Astrocyte (in vitro differentiated cells and primary cell): ENCODE data around the gene PRADC1. TPM values are rescaled to one million over a fixed set of nuclear protein-coding genes. Genes with fewer than 3 reads are reported as not detected.

ENCODE experiments used
- DNase-seq: peaks from one replicate; pipeline ENCODE4 v3.0.0-alpha.2; 2010; ENCODE audit warnings: low read depth
- FAIRE-seq: peaks from 2 replicates; lab custom pipeline; 2011; peaks lifted over from hg19 to GRCh38; lab: Jason Lieb, UNC
- H2AFZ ChIP-seq: 2 replicates; pipeline ENCODE4 v1.6.0; 2012; ENCODE audit warnings: low read depth, low read length, inconsistent platforms
- H3K27ac ChIP-seq: 2 replicates; pipeline ENCODE4 v1.5.1; 2011; ENCODE audit warnings: low read depth, low read length, inconsistent platforms
- H3K27me3 ChIP-seq: 2 replicates; pipeline ENCODE4 v1.6.0; 2011; ENCODE audit warnings: low read length, inconsistent platforms; ENCODE audit not compliant: insufficient read depth
- H3K36me3 ChIP-seq: 2 replicates; pipeline ENCODE4 v1.5.1; 2011; ENCODE audit warnings: low read length, inconsistent platforms; ENCODE audit not compliant: insufficient read depth
- H3K4me1 ChIP-seq: 2 replicates; pipeline ENCODE4 v1.5.1; 2011; ENCODE audit warnings: low read length, inconsistent platforms; ENCODE audit not compliant: insufficient read depth
- H3K4me2 ChIP-seq: 2 replicates; pipeline ENCODE4 v1.6.0; 2012; ENCODE audit warnings: low read length, inconsistent platforms
- H3K4me3 ChIP-seq: 2 replicates; pipeline ENCODE4 v1.5.1; 2011; ENCODE audit warnings: low read depth, mild to moderate bottlenecking, low read length, inconsistent platforms; ENCODE audit not compliant: insufficient read depth
- H3K79me2 ChIP-seq: 2 replicates; pipeline ENCODE4 v1.6.0; 2012; ENCODE audit warnings: mild to moderate bottlenecking, low read length, inconsistent platforms; ENCODE audit not compliant: insufficient read depth
- H3K9ac ChIP-seq: 2 replicates; pipeline ENCODE4 v1.6.0; 2012; ENCODE audit warnings: mild to moderate bottlenecking, low read length, inconsistent platforms
- H3K9me3 ChIP-seq: 2 replicates; pipeline ENCODE4 v1.5.1; 2012; ENCODE audit warnings: low read depth, mild to moderate bottlenecking, low read length, inconsistent platforms; ENCODE audit not compliant: insufficient read depth
- H4K20me1 ChIP-seq: 2 replicates; pipeline ENCODE4 v1.6.0; 2012; ENCODE audit warnings: low read length, inconsistent platforms; ENCODE audit not compliant: insufficient read depth
- H3K27ac Mint-ChIP-seq: one replicate; pipeline ENCODE4 v1.8.0; 2021; ENCODE audit warnings: mild to moderate bottlenecking, mixed read lengths; ENCODE audit not compliant: unreplicated experiment
- H3K27me3 Mint-ChIP-seq: one replicate; pipeline ENCODE4 v1.8.0; 2021; ENCODE audit warnings: low read depth, mixed read lengths; ENCODE audit not compliant: unreplicated experiment
- H3K36me3 Mint-ChIP-seq: one replicate; pipeline ENCODE4 v1.8.0; 2021; ENCODE audit warnings: low read depth, mixed read lengths; ENCODE audit not compliant: unreplicated experiment
- H3K4me1 Mint-ChIP-seq: one replicate; pipeline ENCODE4 v1.8.0; 2021; ENCODE audit warnings: low read depth, mixed read lengths; ENCODE audit not compliant: unreplicated experiment
- H3K4me3 Mint-ChIP-seq: one replicate; pipeline ENCODE4 v1.8.0; 2021; ENCODE audit warnings: mild to moderate bottlenecking, moderate library complexity, mixed read lengths; ENCODE audit not compliant: unreplicated experiment
- H3K9me3 Mint-ChIP-seq: one replicate; pipeline ENCODE4 v1.8.0; 2021; ENCODE audit warnings: mild to moderate bottlenecking, mixed read lengths; ENCODE audit not compliant: unreplicated experiment
- CTCF ChIP-seq: IDR thresholded peaks from 2 replicates; pipeline ENCODE4 v1.5.1; 2011; ENCODE audit warnings: low read depth, mild to moderate bottlenecking, inconsistent platforms, low read length, moderate library complexity; ENCODE audit not compliant: insufficient read depth
- EZH2 ChIP-seq: IDR thresholded peaks from 2 replicates; pipeline ENCODE4 v1.6.1; 2012; ENCODE audit warnings: mild to moderate bottlenecking, low read length, inconsistent platforms; ENCODE audit not compliant: insufficient read depth
- total RNA-seq: library from RNA; stranded (reverse); gene quantifications from 2 replicates; pipeline ENCODE4 v1.2.1, GENCODE V29; 2021

Gene PRADC1
- total RNA-seq, 1 donor from 2014 or later = 13.1 TPM

DNA sequence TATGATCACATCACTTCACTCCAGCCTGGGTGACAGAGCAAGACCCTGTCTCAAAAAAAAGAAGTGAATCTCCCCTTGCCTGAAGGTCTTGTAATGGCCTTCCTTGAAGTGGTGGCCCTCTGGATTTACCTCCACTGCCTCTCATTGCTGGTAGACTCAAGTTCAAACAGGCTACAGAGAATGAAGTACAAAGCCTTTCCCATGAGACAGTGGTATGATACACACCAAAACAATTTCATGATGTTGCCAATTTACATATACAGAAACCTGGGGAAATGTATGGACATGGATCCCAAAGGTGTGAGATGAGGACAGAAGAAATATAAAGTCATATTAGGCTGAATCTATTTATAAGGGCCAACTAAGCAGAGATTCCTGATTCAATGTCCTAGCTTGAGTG lies 35.5 kb downstream of the PRADC1 start:
- Mint-ChIP-seq H3K4me3 (no peak overlapping the region), H3K36me3 (no peaks in the 10 kb centered on the region), H3K27me3 (peaks cover 41% of the 10 kb centered on the region), H3K27ac (no peak overlapping the region), H3K9me3 (peaks cover 2% of the 10 kb centered on the region), H3K4me1 (no peaks in the 10 kb centered on the region)
- Histone ChIP-seq H3K4me1 (no peaks in the 10 kb centered on the region), H4K20me1 (no peaks in the 10 kb centered on the region), H2AFZ (no peak overlapping the region), H3K9me3 (no peaks in the 10 kb centered on the region), H3K4me3 (no peak overlapping the region), H3K27ac (no peak overlapping the region), H3K79me2 (no peaks in the 10 kb centered on the region), H3K4me2 (no peak overlapping the region), H3K9ac (no peak overlapping the region), H3K36me3 (no peaks in the 10 kb centered on the region), H3K27me3 (peaks cover 40% of the 10 kb centered on the region)
- DNase-seq = no peak
- FAIRE-seq = no peak
- TF ChIP-seq EZH2 = no peak

DNA sequence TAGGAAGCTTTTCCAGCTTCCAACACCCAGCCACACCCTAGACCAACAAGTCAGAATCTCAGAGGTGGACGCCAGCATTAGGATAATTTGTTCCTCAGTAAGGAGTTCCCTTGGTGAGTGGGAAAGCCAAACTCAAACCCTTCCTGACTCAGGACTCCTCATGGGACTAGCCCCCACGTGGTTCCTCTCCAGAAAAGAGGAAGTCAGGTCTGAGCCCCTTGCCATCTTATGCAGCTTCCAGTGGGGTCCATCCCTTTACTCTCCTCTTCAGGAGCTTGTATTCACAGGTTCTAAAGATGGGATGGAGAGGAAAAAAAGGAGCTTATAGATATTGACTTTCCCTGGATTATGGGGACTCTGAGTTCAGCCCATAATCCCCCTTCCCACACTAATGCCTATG lies 45.5 kb downstream of the PRADC1 start:
- Histone ChIP-seq H3K4me3 (no peak overlapping the region), H3K79me2 (no peaks in the 10 kb centered on the region), H3K4me2 (no peak overlapping the region), H3K27ac (no peak overlapping the region), H2AFZ (no peak overlapping the region), H3K27me3 (peaks cover 33% of the 10 kb centered on the region), H3K9ac (no peak overlapping the region), H3K36me3 (no peaks in the 10 kb centered on the region), H4K20me1 (no peaks in the 10 kb centered on the region), H3K9me3 (no peaks in the 10 kb centered on the region), H3K4me1 (no peaks in the 10 kb centered on the region)
- no peak for TF ChIP-seq EZH2
- no peak for TF ChIP-seq CTCF
- FAIRE-seq (no peak), DNase-seq (no peak)
- Mint-ChIP-seq H3K4me3 (no peak overlapping the region), H3K4me1 (no peaks in the 10 kb centered on the region), H3K27me3 (peaks cover 59% of the 10 kb centered on the region), H3K36me3 (no peaks in the 10 kb centered on the region), H3K9me3 (peaks cover 4% of the 10 kb centered on the region), H3K27ac (no peak overlapping the region)

- H3K4me3 Mint-ChIP-seq = no peak overlapping the region
- H3K9ac ChIP-seq = no peak overlapping the region
- H3K4me1 ChIP-seq = no peaks in the 10 kb centered on the region
- no peaks in the 10 kb centered on the region for H4K20me1 ChIP-seq
- no peaks in the 10 kb centered on the region for H3K36me3 ChIP-seq
- TF ChIP-seq CTCF (no peak), EZH2 (no peak)
- peaks cover 31% of the 10 kb centered on the region for H3K27me3 ChIP-seq
- no peak for DNase-seq
- H3K9me3 Mint-ChIP-seq = peaks cover 4% of the 10 kb centered on the region
- no peaks in the 10 kb centered on the region for H3K79me2 ChIP-seq
- H2AFZ ChIP-seq = no peak overlapping the region
- no peaks in the 10 kb centered on the region for H3K4me1 Mint-ChIP-seq
- no peak overlapping the region for H3K4me2 ChIP-seq
- H3K4me3 ChIP-seq = no peak overlapping the region
- peaks cover 60% of the 10 kb centered on the region for H3K27me3 Mint-ChIP-seq
- H3K36me3 Mint-ChIP-seq = no peaks in the 10 kb centered on the region
- H3K27ac Mint-ChIP-seq = no peak overlapping the region
- FAIRE-seq = no peak
- no peaks in the 10 kb centered on the region for H3K9me3 ChIP-seq
- no peak overlapping the region for H3K27ac ChIP-seq
These were observed 47.1 kb downstream of the PRADC1 start for GRCh38 chr2:73185965-73186364.

Other genes with a start within 250 kb of the PRADC1 start
- gene SFXN5, start 161.5 kb downstream of the PRADC1 start, total RNA-seq = 14.9 and 15.9 TPM in 2 replicates
- 56.0 and 70.5 TPM in 2 replicates for gene RAB11FIP5, start 120.3 kb downstream of the PRADC1 start, total RNA-seq
- gene NOTO, start 30.7 kb downstream of the PRADC1 start, total RNA-seq = not detected in 2 replicates
- 12.8 and 14.5 TPM in 2 replicates for gene SMYD5, start 19.0 kb downstream of the PRADC1 start, total RNA-seq
- 315 and 359 TPM in 2 replicates for gene CCT7, start 1.1 kb upstream of the PRADC1 start, total RNA-seq
- gene FBXO41, start 51.2 kb upstream of the PRADC1 start, total RNA-seq = 10.1 and 10.9 TPM in 2 replicates
- not detected in 2 replicates for gene EGR4, start 60.3 kb upstream of the PRADC1 start, total RNA-seq
- gene ALMS1, start 152.6 kb upstream of the PRADC1 start, total RNA-seq = 14.6 and 15.0 TPM in 2 replicates